Endothelial cell of umbilical vein (primary cell): Measurements from ENCODE around the gene ITPR2. TPM values are rescaled to one million over a fixed set of nuclear protein-coding genes. Genes with fewer than 3 reads are reported as not detected.

Experiments used
- BruUV-seq: library from RNA; stranded (reverse); fragments of 400-500 nt; replicated peaks from 2 replicates; lab custom pipeline; 2021; lab: Mats Ljungman, UMichigan
- CTCF ChIA-PET: fragments of 300-600, 350-600 bp; sonication (Branson Sonifier 250); formaldehyde crosslinking; loops from one replicate; lab custom pipeline; 2021; ENCODE audit warnings: antibody characterized with exemption, inconsistent platforms; lab: Charles Lee
- POLR2A ChIA-PET: fragments of 300-600, 350-600 bp; sonication (Branson Sonifier 250); formaldehyde crosslinking; loops from one replicate; lab custom pipeline; 2021; ENCODE audit warnings: antibody characterized with exemption, inconsistent platforms; lab: Charles Lee
- DNase-seq: peaks from one replicate; pipeline ENCODE4 v3.0.0-alpha.2; 2011; ENCODE audit warnings: low read depth, low spot score
- FAIRE-seq: peaks from 2 replicates; lab custom pipeline; 2011; peaks lifted over from hg19 to GRCh38; lab: Jason Lieb, UNC
- H2AFZ ChIP-seq: 2 replicates; pipeline ENCODE4 v1.6.0; 2012; ENCODE audit warnings: low read depth, low read length, control low read depth, inconsistent platforms
- H3K27ac ChIP-seq: 2 replicates; pipeline ENCODE4 v1.5.1; 2011; ENCODE audit warnings: low read depth, mild to moderate bottlenecking, control low read depth, low read length, moderate library complexity; ENCODE audit not compliant: insufficient read depth
- H3K27me3 ChIP-seq, 2 experiments: 2 replicates each; pipeline versions ENCODE4 v1.6.0 to v1.6.1; 2011; ENCODE audit warnings: low read length in 2 of 2, mixed read lengths in 1 of 2; ENCODE audit not compliant: control insufficient read depth in 2 of 2, insufficient read depth in 2 of 2
- H3K36me3 ChIP-seq, 2 experiments: 2 replicates in 1 of 2; 3 replicates in 1 of 2; pipeline ENCODE4 v1.5.1; 2011; ENCODE audit warnings: low read length in 2 of 2, mild to moderate bottlenecking in 1 of 2, moderate library complexity in 1 of 2; ENCODE audit not compliant: control insufficient read depth in 2 of 2, insufficient read depth in 2 of 2; ENCODE audit errors: extremely low read depth in 1 of 2
- H3K4me1 ChIP-seq: 3 replicates; pipeline ENCODE4 v1.5.1; 2011; ENCODE audit warnings: mild to moderate bottlenecking, low read length; ENCODE audit not compliant: control insufficient read depth, insufficient read depth; ENCODE audit errors: extremely low read depth
- H3K4me2 ChIP-seq: 2 replicates; pipeline ENCODE4 v1.6.1; 2011; ENCODE audit warnings: low read length, control low read depth, mixed read lengths; ENCODE audit not compliant: insufficient read depth
- H3K4me3 ChIP-seq, 3 experiments: fragments of 200-600 bp in 1 of 3; sonication (generic), shearing (Covaris generic) in 1 of 3; replicated peaks in 1 of 3; 2 replicates each; pipeline ENCODE4 v1.5.1; 2011 to 2016; ENCODE audit warnings: control low read depth in 3 of 3, low read length in 3 of 3, mild to moderate bottlenecking in 2 of 3, inconsistent platforms in 1 of 3, low read depth in 1 of 3, moderate library complexity in 1 of 3; ENCODE audit not compliant: insufficient read depth in 1 of 3
- H3K79me2 ChIP-seq: 2 replicates; pipeline ENCODE4 v1.6.0; 2012; ENCODE audit warnings: low read length, inconsistent platforms; ENCODE audit not compliant: control insufficient read depth, insufficient read depth
- H3K9ac ChIP-seq: replicated peaks from 2 replicates; pipeline ENCODE3; 2011; ENCODE audit warnings: low read length, control low read depth; ENCODE audit not compliant: insufficient read depth; ENCODE audit errors: extremely low read depth
- H3K9me1 ChIP-seq: replicated peaks from 3 replicates; pipeline ENCODE4 v1.6.0; 2011; ENCODE audit warnings: mild to moderate bottlenecking, low read length; ENCODE audit not compliant: control insufficient read depth, insufficient read depth; ENCODE audit errors: extremely low read depth
- H3K9me3 ChIP-seq: replicated peaks from 2 replicates; pipeline ENCODE4 v1.5.1; 2012; ENCODE audit warnings: low read length, inconsistent platforms; ENCODE audit not compliant: control insufficient read depth, insufficient read depth
- H4K20me1 ChIP-seq: replicated peaks from 2 replicates; pipeline ENCODE3; 2011; ENCODE audit warnings: mild to moderate bottlenecking, low read length; ENCODE audit not compliant: control insufficient read depth, insufficient read depth; ENCODE audit errors: extremely low read depth
- CTCF ChIP-seq, 2 donors: IDR thresholded peaks; 1 replicate in 1 of 2; 2 replicates in 1 of 2; pipeline ENCODE4 v1.5.1; 2011; ENCODE audit warnings: low read length in 2 of 2, mild to moderate bottlenecking in 2 of 2, moderate library complexity in 2 of 2, control low read depth in 1 of 2, inconsistent platforms in 1 of 2, low read depth in 1 of 2; ENCODE audit not compliant: insufficient read depth in 1 of 2; ENCODE audit errors: extremely low read depth in 1 of 2
- EZH2 ChIP-seq: IDR thresholded peaks from 2 replicates; pipeline ENCODE4 v1.6.1; 2012; ENCODE audit warnings: borderline replicate concordance, low read depth, mild to moderate bottlenecking, moderate library complexity, low read length, inconsistent platforms; ENCODE audit not compliant: severe bottlenecking
- FOS ChIP-seq: IDR thresholded peaks from 2 replicates; pipeline ENCODE4 v1.6.1; 2011; ENCODE audit warnings: mild to moderate bottlenecking, low read length, moderate library complexity, borderline replicate concordance; ENCODE audit not compliant: insufficient read depth
- GATA2 ChIP-seq: IDR thresholded peaks from 2 replicates; pipeline ENCODE4 v1.7.0; 2011; ENCODE audit warnings: low read depth, mild to moderate bottlenecking, moderate library complexity, mixed read lengths, low read length; ENCODE audit not compliant: insufficient read length, insufficient read depth
- JUN ChIP-seq: IDR thresholded peaks from 2 replicates; pipeline ENCODE4 v1.6.1; 2011; ENCODE audit warnings: borderline replicate concordance, low read depth; ENCODE audit not compliant: insufficient read length, insufficient read depth
- MYC ChIP-seq: IDR thresholded peaks from one replicate; pipeline ENCODE4 v1.6.1; 2011; ENCODE audit warnings: mild to moderate bottlenecking, low read depth, low read length
- POLR2A ChIP-seq: IDR thresholded peaks from 2 replicates; pipeline ENCODE4 v1.6.1; 2012; ENCODE audit warnings: low read depth, mild to moderate bottlenecking, control low read depth, low read length
- POLR2AphosphoS5 ChIP-seq: IDR thresholded peaks from 2 replicates; pipeline ENCODE4 v1.6.1; 2012; ENCODE audit warnings: low read depth, mild to moderate bottlenecking, control low read depth, low read length, moderate library complexity; ENCODE audit not compliant: insufficient read depth
- dilution Hi-C: fragments of 300-500 bp; cut with MboI; formaldehyde crosslinking; loops from one replicate; pipeline ENCODE4 v1.15.0; 2019; ENCODE audit warnings: low sequenced_read_pairs; ENCODE audit not compliant: extremely low pct_ligation_motif_present
- intact Hi-C: fragments of 100-400 bp; cut with micrococcal nuclease; formaldehyde crosslinking; loops from one replicate; pipeline ENCODE4 v1.10.0; 2022
- polyA plus RNA-seq, 4 experiments: library from polyadenylated mRNA; depleted of rRNA in 3 of 4; stranded (reverse) in 3 of 4; unstranded in 1 of 4; fragments of >200 nt; gene quantifications; 2 replicates each; pipeline versions ENCODE4 v1.2.1 to v1.2.3, GENCODE V29; 2011 to 2012; ENCODE audit warnings: missing spikeins in 1 of 4
- total RNA-seq: library from RNA; stranded (reverse); gene quantifications from 2 replicates; pipeline ENCODE4 v1.2.3, GENCODE V29; 2021
- TF ChIP-seq, protein P1 (sequence below): IDR thresholded peaks from 2 replicates; pipeline ENCODE4 v1.6.1; 2011; ENCODE audit not compliant: insufficient read depth, insufficient read length

The ITPR2 gene
- total and polyA plus RNA-seq, 2 donors (not counting 3 experiments of a cell fraction or from before 2014, with no cell fraction given) = 16.2 to 86.8 TPM

DNA sequence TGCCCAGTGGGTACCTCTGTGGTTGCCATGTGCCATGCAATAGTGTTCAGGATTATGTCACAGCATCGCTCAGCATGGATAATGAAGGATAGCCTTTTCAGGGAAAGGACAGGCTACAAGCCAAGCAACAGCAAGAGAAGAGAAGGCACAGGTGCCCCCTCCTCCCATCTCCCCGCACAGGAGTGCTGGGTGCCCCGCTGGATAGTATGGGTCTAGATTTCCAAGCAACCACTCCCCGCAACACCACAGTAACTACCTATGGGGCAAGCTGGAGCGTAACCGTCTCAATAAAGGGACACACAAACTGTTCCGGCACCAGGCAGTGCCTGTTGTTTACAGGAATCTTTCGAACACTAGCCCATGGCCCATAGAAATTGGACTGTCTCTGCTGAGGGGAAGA lies 222.2 kb downstream of the ITPR2 start:
- Histone ChIP-seq H3K79me2 (no peaks in the 10 kb centered on the region), H2AFZ (no peak overlapping the region), H3K9me3 (no peaks in the 10 kb centered on the region), H4K20me1 (no peaks in the 10 kb centered on the region), H3K27me3 (no peaks in the 10 kb centered on the region), H3K36me3 (peaks cover 0 to 4% of the 10 kb centered on the region in 2 experiments), H3K9ac (no peak overlapping the region), H3K9me1 (no peaks in the 10 kb centered on the region), H3K27ac (no peak overlapping the region), H3K4me3 (no peak overlapping the region), H3K4me1 (no peaks in the 10 kb centered on the region), H3K4me2 (no peak overlapping the region)
- POLR2A ChIA-PET = no interaction called here
- DNase-seq (no peak), FAIRE-seq (no peak)
- intact Hi-C loops (loop anchor here (10.0 kb wide), 1 partner anchor 176 kb away; no protein-coding TSS in a partner anchor), dilution Hi-C loops (no loop called here)
- no TSS peak for BruUV-seq
- CTCF ChIA-PET = no interaction called here
- TF ChIP-seq CTCF (IDR thresholded peaks at IDR 0.05; ENCODE audit: extremely low read depth in 1 of 2, insufficient read depth in 1 of 2, low read depth in 1 of 2, low read length in 2 of 2) (no peak), POLR2A (no peak), FOS (no peak), GATA2 (no peak), MYC (no peak), EZH2 (no peak), JUN (no peak), POLR2AphosphoS5 (no peak)
- TF ChIP-seq, protein P1, sequence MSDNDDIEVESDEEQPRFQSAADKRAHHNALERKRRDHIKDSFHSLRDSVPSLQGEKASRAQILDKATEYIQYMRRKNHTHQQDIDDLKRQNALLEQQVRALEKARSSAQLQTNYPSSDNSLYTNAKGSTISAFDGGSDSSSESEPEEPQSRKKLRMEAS = no peak
